Measurements from ENCODE around the gene GDNF.

GRCh38 chr5:37777432-37778130 is 62.3 kb downstream of the GDNF start:
- TF ChIP-seq CTCF (IDR thresholded peaks at IDR 0.05; ENCODE audit: low read length) (no peak), EZH2 (IDR thresholded peaks at IDR 0.05; ENCODE audit: borderline replicate concordance, low read length) (no peak)
